CD14-positive monocyte (primary cell): Measurements from ENCODE around the gene ZIC1. TPM values are rescaled to one million over a fixed set of nuclear protein-coding genes. Genes with fewer than 3 reads are reported as not detected.

Source experiments
- DNase-seq, 3 donors: peaks; one replicate each; pipeline ENCODE4 v3.0.0-alpha.2; 2011 to 2022
- H2AFZ ChIP-seq: 2 replicates; pipeline ENCODE4 v1.6.0; 2012; ENCODE audit warnings: mild to moderate bottlenecking, low read depth, low read length, inconsistent platforms; ENCODE audit not compliant: insufficient read depth, poor library complexity, severe bottlenecking
- H3K27ac ChIP-seq, 2 donors: 1 replicate in 1 of 2; 2 replicates in 1 of 2; pipeline ENCODE4 v1.5.1; 2012 to 2013; ENCODE audit warnings: low read length in 2 of 2, control low read depth in 1 of 2, inconsistent platforms in 1 of 2, low read depth in 1 of 2, mild to moderate bottlenecking in 1 of 2
- H3K27me3 ChIP-seq, 2 donors: one replicate each; pipeline versions ENCODE4 v1.6.0 to v1.6.1; 2011 to 2013; ENCODE audit warnings: low read length in 2 of 2; ENCODE audit not compliant: control insufficient read depth in 2 of 2, insufficient read depth in 2 of 2
- H3K36me3 ChIP-seq, 2 donors: replicated peaks in 1 of 2; 1 replicate in 1 of 2; 2 replicates in 1 of 2; pipeline versions ENCODE4 v1.5.1 to v1.6.1; 2012 to 2013; ENCODE audit warnings: low read length in 2 of 2, control low read depth in 1 of 2, inconsistent platforms in 1 of 2, mild to moderate bottlenecking in 1 of 2; ENCODE audit not compliant: insufficient read depth in 2 of 2, control insufficient read depth in 1 of 2
- H3K4me1 ChIP-seq, 2 donors: 1 replicate in 1 of 2; 2 replicates in 1 of 2; pipeline versions ENCODE4 v1.5.1 to v1.6.1; 2012 to 2013; ENCODE audit warnings: low read length in 2 of 2, control low read depth in 1 of 2, inconsistent platforms in 1 of 2, mild to moderate bottlenecking in 1 of 2, moderate library complexity in 1 of 2; ENCODE audit not compliant: insufficient read depth in 2 of 2, control insufficient read depth in 1 of 2
- H3K4me2 ChIP-seq: replicated peaks from 2 replicates; pipeline ENCODE3; 2012; ENCODE audit warnings: low read length, moderate library complexity, mild to moderate bottlenecking; ENCODE audit not compliant: poor library complexity, severe bottlenecking; ENCODE audit errors: extremely low read depth
- H3K4me3 ChIP-seq, 3 experiments: fragments of 200-600 bp in 1 of 3; sonication (generic) in 1 of 3; replicated peaks in 1 of 3; 1 replicate in 2 of 3; 2 replicates in 1 of 3; pipeline ENCODE4 v1.5.1; 2011 to 2013; ENCODE audit warnings: low read length in 3 of 3, mild to moderate bottlenecking in 3 of 3, control low read depth in 2 of 3, low read depth in 2 of 3, inconsistent platforms in 1 of 3, moderate library complexity in 1 of 3
- H3K79me2 ChIP-seq: 2 replicates; pipeline ENCODE4 v1.6.0; 2012; ENCODE audit warnings: mild to moderate bottlenecking, control low read depth, inconsistent platforms, low read length, moderate library complexity; ENCODE audit not compliant: insufficient read depth
- H3K9ac ChIP-seq: 2 replicates; pipeline ENCODE4 v1.6.0; 2017; ENCODE audit warnings: low read length, mild to moderate bottlenecking; ENCODE audit not compliant: insufficient read depth, poor library complexity, severe bottlenecking
- H3K9me3 ChIP-seq, 2 donors: replicated peaks in 1 of 2; 1 replicate in 1 of 2; 2 replicates in 1 of 2; pipeline versions ENCODE4 v1.5.1 to v1.6.1; 2012 to 2013; ENCODE audit warnings: low read length in 2 of 2, control low read depth in 1 of 2; ENCODE audit not compliant: control insufficient read depth in 1 of 2, insufficient read depth in 1 of 2
- H4K20me1 ChIP-seq: 2 replicates; pipeline ENCODE4 v1.6.0; 2012; ENCODE audit warnings: mild to moderate bottlenecking, low read length, control low read depth, moderate library complexity; ENCODE audit not compliant: insufficient read depth
- H3K27ac Mint-ChIP-seq, 7 donors: one replicate each; pipeline ENCODE4 v1.8.0; 2020; ENCODE audit warnings: mild to moderate bottlenecking in 7 of 7, mixed read lengths in 7 of 7, moderate library complexity in 6 of 7, inconsistent platforms in 2 of 7
- H3K27me3 Mint-ChIP-seq, 3 donors: one replicate each; pipeline ENCODE4 v1.8.0; 2021 to 2022; ENCODE audit warnings: low read depth in 3 of 3, mild to moderate bottlenecking in 3 of 3, mixed read lengths in 3 of 3, moderate library complexity in 3 of 3, inconsistent platforms in 1 of 3
- H3K36me3 Mint-ChIP-seq, 2 donors: one replicate each; pipeline ENCODE4 v1.8.0; 2020; ENCODE audit warnings: mixed read lengths in 2 of 2, inconsistent platforms in 1 of 2, mild to moderate bottlenecking in 1 of 2
- H3K4me1 Mint-ChIP-seq: one replicate; pipeline ENCODE4 v1.8.0; 2020; ENCODE audit warnings: mild to moderate bottlenecking, mixed read lengths
- H3K4me3 Mint-ChIP-seq, 2 donors: one replicate each; pipeline ENCODE4 v1.8.0; 2020; ENCODE audit warnings: mild to moderate bottlenecking in 2 of 2, mixed read lengths in 2 of 2, moderate library complexity in 1 of 2
- H3K9me3 Mint-ChIP-seq, 7 donors: one replicate each; pipeline ENCODE4 v1.8.0; 2020 to 2022; ENCODE audit warnings: mixed read lengths in 7 of 7, mild to moderate bottlenecking in 6 of 7, moderate library complexity in 6 of 7, inconsistent platforms in 2 of 7
- CTCF ChIP-seq: fragments of 200-600 bp; IDR thresholded peaks from one replicate; pipeline ENCODE4 v1.8.0; 2022; ENCODE audit warnings: antibody characterized with exemption, mild to moderate bottlenecking
- WGBS: methylation state at CpG from one replicate; pipeline ENCODE4 v1.1.5; 2013; ENCODE audit warnings: missing lambda C conversion rate; ENCODE audit not compliant: insufficient coverage; 5-methylcytosine and 5-hydroxymethylcytosine counted together
- intact Hi-C, 2 donors: fragments of 100-400 bp; cut with micrococcal nuclease; formaldehyde crosslinking; loops; one replicate each; pipeline versions ENCODE4 v1.15.0 to v1.15.1; 2023
- polyA plus RNA-seq, 3 donors: library from polyadenylated mRNA; depleted of rRNA in 1 of 3; unstranded in 2 of 3; stranded (reverse) in 1 of 3; fragments of 300-500 nt in 2 of 3; fragments of >200 nt in 1 of 3; fragmentation: Illumina TruSeq in 2 of 3; gene quantifications; 1 replicate in 2 of 3; 2 replicates in 1 of 3; pipeline ENCODE4 v1.2.3, GENCODE V29; 2012 to 2021

Gene ZIC1
- polyA plus RNA-seq, 3 donors, result not detected

- Mint-ChIP-seq H3K27me3 (peaks cover 31 to 40% (median 36%) of the 10 kb centered on the region in 3 donors), H3K36me3 (peaks cover 2 to 7% of the 10 kb centered on the region in 2 donors), H3K27ac (no peak overlapping the region), H3K4me1 (no peaks in the 10 kb centered on the region), H3K4me3 (peak overlapping the region in 1 of 2 donors; percentile 39), H3K9me3 (peaks cover 6 to 18% (median 16%) of the 10 kb centered on the region in 7 donors)
- intact Hi-C loops, result no loop called here
- H3K9ac ChIP-seq, result no peak overlapping the region
- H3K4me1 ChIP-seq, result no peaks in the 10 kb centered on the region
- 72% methylated on average over 2 of the region's 3 CpGs for WGBS
- peaks cover 18 to 26% of the 10 kb centered on the region in 2 donors for H3K9me3 ChIP-seq
- H3K27ac ChIP-seq, result no peak overlapping the region
- no peak for TF ChIP-seq CTCF
- H3K4me2 ChIP-seq, result no peak overlapping the region
- H3K79me2 ChIP-seq, result no peaks in the 10 kb centered on the region
- no peaks in the 10 kb centered on the region for H3K36me3 ChIP-seq
- H2AFZ ChIP-seq, result no peak overlapping the region
- no peak overlapping the region for H3K4me3 ChIP-seq
- no peak for DNase-seq
- no peaks in the 10 kb centered on the region for H4K20me1 ChIP-seq
- peaks cover 28 to 60% of the 10 kb centered on the region in 2 donors for H3K27me3 ChIP-seq
These were observed 18.6 kb downstream of the ZIC1 start for GRCh38 chr3:147427746-147428145.

DNA sequence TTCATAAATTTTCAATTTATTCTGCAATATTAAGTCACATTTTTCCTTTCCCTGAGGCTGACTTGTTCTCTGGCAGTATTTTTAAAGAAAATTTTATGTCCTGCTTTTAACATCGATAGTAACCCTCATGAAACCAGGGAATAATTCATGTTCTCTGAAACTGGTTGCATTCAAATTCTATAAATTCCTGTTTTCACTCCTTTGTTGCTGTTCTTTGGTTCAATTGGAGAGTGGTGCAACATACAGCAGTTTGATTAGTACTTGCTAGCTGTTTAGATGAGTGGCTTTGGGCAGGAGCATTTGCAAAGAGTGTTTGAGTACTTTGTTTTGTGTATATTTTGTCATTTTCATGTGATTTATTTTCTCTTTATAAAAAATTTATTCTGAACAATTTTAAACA is 19.2 kb downstream of the ZIC1 start:
- H3K79me2 ChIP-seq, result no peaks in the 10 kb centered on the region
- no peak overlapping the region for H3K4me3 Mint-ChIP-seq
- peaks cover 2 to 4% of the 10 kb centered on the region in 2 donors for H3K36me3 Mint-ChIP-seq
- no peak overlapping the region for H3K27ac Mint-ChIP-seq
- TF ChIP-seq CTCF, result no peak
- no CpG with 5 or more reads among the region's 1 CpG for WGBS
- H2AFZ ChIP-seq, result no peak overlapping the region
- intact Hi-C loops, result no loop called here
- H3K27ac ChIP-seq, result no peak overlapping the region
- H3K4me2 ChIP-seq, result no peak overlapping the region
- peaks cover 3 to 13% (median 10%) of the 10 kb centered on the region in 7 donors for H3K9me3 Mint-ChIP-seq
- no peak overlapping the region for H3K4me3 ChIP-seq
- H3K9me3 ChIP-seq, result peaks cover 12 to 20% of the 10 kb centered on the region in 2 donors
- H3K4me1 ChIP-seq, result no peaks in the 10 kb centered on the region
- H3K27me3 Mint-ChIP-seq, result peaks cover 25 to 37% (median 30%) of the 10 kb centered on the region in 3 donors
- H3K27me3 ChIP-seq, result peaks cover 22 to 54% of the 10 kb centered on the region in 2 donors
- H3K36me3 ChIP-seq, result no peaks in the 10 kb centered on the region
- H3K9ac ChIP-seq, result no peak overlapping the region
- no peak for DNase-seq
- H3K4me1 Mint-ChIP-seq, result no peaks in the 10 kb centered on the region
- no peaks in the 10 kb centered on the region for H4K20me1 ChIP-seq
